HepG2 (cell line): ENCODE measurements around the gene MLX. TPM values are rescaled to one million over a fixed set of nuclear protein-coding genes. Genes with fewer than 3 reads are reported as not detected.

Experiments
- CBX2 ChIP-seq, 2 experiments: fragments of 200-600 bp in 1 of 2; sonication (generic); formaldehyde crosslinking in 1 of 2; IDR thresholded peaks; 2 replicates each; pipeline versions ENCODE4 v1.7.0 to v1.8.1; 2018 to 2022; ENCODE audit warnings: low read depth in 2 of 2, low read length in 1 of 2, mild to moderate bottlenecking in 1 of 2, missing genetic modification reagents in 1 of 2
- FUBP1 ChIP-seq: sonication (generic); formaldehyde crosslinking; IDR thresholded peaks from 2 replicates; pipeline ENCODE4 v1.5.1; 2020; ENCODE audit warnings: missing genetic modification reagents, mild to moderate bottlenecking, borderline replicate concordance
- SIN3B ChIP-seq: fragments of 150-350 bp; IDR thresholded peaks from 2 replicates; pipeline ENCODE4 v1.6.1; 2014; ENCODE audit warnings: low read length
- SNAPC4 ChIP-seq: sonication (generic); formaldehyde crosslinking; IDR thresholded peaks from 2 replicates; pipeline ENCODE4 v1.4.0; 2020; ENCODE audit warnings: mild to moderate bottlenecking, missing genetic modification reagents
- SRY ChIP-seq: sonication (generic); formaldehyde crosslinking; IDR thresholded peaks from 2 replicates; pipeline ENCODE4 v1.8.0; 2022; ENCODE audit warnings: mild to moderate bottlenecking, missing genetic modification reagents
- TARDBP ChIP-seq: sonication (generic); formaldehyde crosslinking; IDR thresholded peaks from 2 replicates; pipeline ENCODE4 v1.8.0; 2022; ENCODE audit warnings: mild to moderate bottlenecking, missing genetic modification reagents
- XBP1 ChIP-seq: sonication (generic); formaldehyde crosslinking; IDR thresholded peaks from 2 replicates; pipeline ENCODE4 v1.5.0; 2020; ENCODE audit warnings: missing genetic modification reagents
- ZMYM3 ChIP-seq: sonication (generic); formaldehyde crosslinking; IDR thresholded peaks from 2 replicates; pipeline ENCODE4 v1.5.1; 2020; ENCODE audit warnings: mild to moderate bottlenecking, missing genetic modification reagents
- ZNF740 ChIP-seq: sonication (generic); formaldehyde crosslinking; IDR thresholded peaks from 2 replicates; pipeline ENCODE4 v1.4.0; 2020; ENCODE audit warnings: missing genetic modification reagents
- polyA plus RNA-seq, 8 experiments: library from polyadenylated mRNA; depleted of rRNA in 3 of 8; stranded (reverse) in 7 of 8; unstranded in 1 of 8; fragments of >200 nt; fragmentation: Illumina TruSeq in 4 of 8; extraction: Trizol in 4 of 8; gene quantifications; 2 replicates each; pipeline versions ENCODE4 v1.2.1 to v1.2.3, GENCODE V29; 2011 to 2016; ENCODE audit warnings: low read depth in 4 of 8, missing spikeins in 1 of 8, mixed read lengths in 1 of 8; ENCODE audit not compliant: insufficient read depth in 1 of 8
- total RNA-seq, 5 experiments: library from RNA; depleted of rRNA; stranded (reverse); fragments of >200 nt; fragmentation: Illumina TruSeq; extraction: Trizol; gene quantifications; 2 replicates each; pipeline ENCODE4 v1.2.3, GENCODE V29; 2016; ENCODE audit warnings: low read depth in 1 of 5
- TF ChIP-seq, protein P1 (sequence below): sonication (generic); formaldehyde crosslinking; IDR thresholded peaks from 2 replicates; pipeline ENCODE4 v1.4.0; 2020; ENCODE audit warnings: missing genetic modification reagents
- TF ChIP-seq, protein P2 (sequence below): sonication (generic); formaldehyde crosslinking; IDR thresholded peaks from 2 replicates; pipeline ENCODE4 v1.8.0; 2022; ENCODE audit warnings: mild to moderate bottlenecking, missing genetic modification reagents, moderate library complexity
- TF ChIP-seq, protein P3 (sequence below): sonication (generic); formaldehyde crosslinking; IDR thresholded peaks from 2 replicates; pipeline ENCODE4 v1.5.0; 2020; ENCODE audit warnings: missing genetic modification reagents
- TF ChIP-seq, protein P4 (sequence below): sonication (generic); formaldehyde crosslinking; IDR thresholded peaks from 2 replicates; pipeline ENCODE4 v1.4.0; 2020; ENCODE audit warnings: missing genetic modification reagents

Gene MLX
- total and polyA plus RNA-seq, 2 of the 13 experiments (the other 11 are each of a cell fraction or from before 2014, with no cell fraction given), result 38.9 to 74.4 TPM

GRCh38 chr17:42561897-42562387, 5.0 kb upstream of the MLX start, which contains the start of gene COASY (continued):
- TF ChIP-seq, protein P1, sequence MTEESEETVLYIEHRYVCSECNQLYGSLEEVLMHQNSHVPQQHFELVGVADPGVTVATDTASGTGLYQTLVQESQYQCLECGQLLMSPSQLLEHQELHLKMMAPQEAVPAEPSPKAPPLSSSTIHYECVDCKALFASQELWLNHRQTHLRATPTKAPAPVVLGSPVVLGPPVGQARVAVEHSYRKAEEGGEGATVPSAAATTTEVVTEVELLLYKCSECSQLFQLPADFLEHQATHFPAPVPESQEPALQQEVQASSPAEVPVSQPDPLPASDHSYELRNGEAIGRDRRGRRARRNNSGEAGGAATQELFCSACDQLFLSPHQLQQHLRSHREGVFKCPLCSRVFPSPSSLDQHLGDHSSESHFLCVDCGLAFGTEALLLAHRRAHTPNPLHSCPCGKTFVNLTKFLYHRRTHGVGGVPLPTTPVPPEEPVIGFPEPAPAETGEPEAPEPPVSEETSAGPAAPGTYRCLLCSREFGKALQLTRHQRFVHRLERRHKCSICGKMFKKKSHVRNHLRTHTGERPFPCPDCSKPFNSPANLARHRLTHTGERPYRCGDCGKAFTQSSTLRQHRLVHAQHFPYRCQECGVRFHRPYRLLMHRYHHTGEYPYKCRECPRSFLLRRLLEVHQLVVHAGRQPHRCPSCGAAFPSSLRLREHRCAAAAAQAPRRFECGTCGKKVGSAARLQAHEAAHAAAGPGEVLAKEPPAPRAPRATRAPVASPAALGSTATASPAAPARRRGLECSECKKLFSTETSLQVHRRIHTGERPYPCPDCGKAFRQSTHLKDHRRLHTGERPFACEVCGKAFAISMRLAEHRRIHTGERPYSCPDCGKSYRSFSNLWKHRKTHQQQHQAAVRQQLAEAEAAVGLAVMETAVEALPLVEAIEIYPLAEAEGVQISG, result peak; percentile 95
- peak; percentile 97; the same call in 1 of the 2 replicates for TF ChIP-seq TARDBP (CRISPR knock-in tag)
- peak; percentile 54; the same call in 1 of the 2 replicates for TF ChIP-seq ZNF740
- TF ChIP-seq CBX2 (IDR thresholded peaks at IDR 0.05; ENCODE audit: low read depth, low read length), result no peak
- no peak for TF ChIP-seq CBX2 (CRISPR knock-in tag; IDR thresholded peaks at IDR 0.05; ENCODE audit: low read depth)
- TF ChIP-seq, protein P2, sequence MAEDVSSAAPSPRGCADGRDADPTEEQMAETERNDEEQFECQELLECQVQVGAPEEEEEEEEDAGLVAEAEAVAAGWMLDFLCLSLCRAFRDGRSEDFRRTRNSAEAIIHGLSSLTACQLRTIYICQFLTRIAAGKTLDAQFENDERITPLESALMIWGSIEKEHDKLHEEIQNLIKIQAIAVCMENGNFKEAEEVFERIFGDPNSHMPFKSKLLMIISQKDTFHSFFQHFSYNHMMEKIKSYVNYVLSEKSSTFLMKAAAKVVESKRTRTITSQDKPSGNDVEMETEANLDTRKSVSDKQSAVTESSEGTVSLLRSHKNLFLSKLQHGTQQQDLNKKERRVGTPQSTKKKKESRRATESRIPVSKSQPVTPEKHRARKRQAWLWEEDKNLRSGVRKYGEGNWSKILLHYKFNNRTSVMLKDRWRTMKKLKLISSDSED, result no peak
- TF ChIP-seq XBP1, result no peak
- peak; percentile 94; the same call in 1 of the 2 replicates for TF ChIP-seq FUBP1
- peak; percentile 94; the same call in 1 of the 2 replicates for TF ChIP-seq ZMYM3 (CRISPR knock-in tag)
- no peak; the same call in none of the 2 replicates for TF ChIP-seq SRY
- peak; percentile 83 for TF ChIP-seq SIN3B
- TF ChIP-seq, protein P3, sequence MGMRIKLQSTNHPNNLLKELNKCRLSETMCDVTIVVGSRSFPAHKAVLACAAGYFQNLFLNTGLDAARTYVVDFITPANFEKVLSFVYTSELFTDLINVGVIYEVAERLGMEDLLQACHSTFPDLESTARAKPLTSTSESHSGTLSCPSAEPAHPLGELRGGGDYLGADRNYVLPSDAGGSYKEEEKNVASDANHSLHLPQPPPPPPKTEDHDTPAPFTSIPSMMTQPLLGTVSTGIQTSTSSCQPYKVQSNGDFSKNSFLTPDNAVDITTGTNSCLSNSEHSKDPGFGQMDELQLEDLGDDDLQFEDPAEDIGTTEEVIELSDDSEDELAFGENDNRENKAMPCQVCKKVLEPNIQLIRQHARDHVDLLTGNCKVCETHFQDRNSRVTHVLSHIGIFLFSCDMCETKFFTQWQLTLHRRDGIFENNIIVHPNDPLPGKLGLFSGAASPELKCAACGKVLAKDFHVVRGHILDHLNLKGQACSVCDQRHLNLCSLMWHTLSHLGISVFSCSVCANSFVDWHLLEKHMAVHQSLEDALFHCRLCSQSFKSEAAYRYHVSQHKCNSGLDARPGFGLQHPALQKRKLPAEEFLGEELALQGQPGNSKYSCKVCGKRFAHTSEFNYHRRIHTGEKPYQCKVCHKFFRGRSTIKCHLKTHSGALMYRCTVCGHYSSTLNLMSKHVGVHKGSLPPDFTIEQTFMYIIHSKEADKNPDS (CRISPR knock-in tag), result 0 out of 2 replicates have a peak, but pooled peaks have one; percentile 82
- no peak for TF ChIP-seq SNAPC4
- TF ChIP-seq, protein P4, sequence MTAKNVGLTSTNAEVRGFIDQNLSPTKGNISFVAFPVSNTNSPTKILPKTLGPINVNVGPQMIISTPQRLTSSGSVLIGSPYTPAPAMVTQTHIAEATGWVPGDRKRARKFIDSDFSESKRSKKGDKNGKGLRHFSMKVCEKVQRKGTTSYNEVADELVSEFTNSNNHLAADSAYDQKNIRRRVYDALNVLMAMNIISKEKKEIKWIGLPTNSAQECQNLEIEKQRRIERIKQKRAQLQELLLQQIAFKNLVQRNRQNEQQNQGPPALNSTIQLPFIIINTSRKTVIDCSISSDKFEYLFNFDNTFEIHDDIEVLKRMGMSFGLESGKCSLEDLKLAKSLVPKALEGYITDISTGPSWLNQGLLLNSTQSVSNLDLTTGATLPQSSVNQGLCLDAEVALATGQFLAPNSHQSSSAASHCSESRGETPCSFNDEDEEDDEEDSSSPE (CRISPR knock-in tag), result peak; percentile 69; the same call in 1 of the 2 replicates
